GM19193 (cell line): ENCODE data around the gene ZC3H7B.

ENCODE experiments used
- POLR2A ChIP-seq: IDR thresholded peaks from 4 replicates; pipeline ENCODE4 v1.6.1; 2011; ENCODE audit not compliant: insufficient read depth, insufficient read length; ENCODE audit errors: extremely low read depth

Gene ZC3H7B

GRCh38 chr22:41334951-41335635 is 33.8 kb downstream of the ZC3H7B start:
- no peak for TF ChIP-seq POLR2A

- no peak for TF ChIP-seq POLR2A
Observed at GRCh38 chr22:41338614-41339212, 37.4 kb downstream of the ZC3H7B start.

DNA sequence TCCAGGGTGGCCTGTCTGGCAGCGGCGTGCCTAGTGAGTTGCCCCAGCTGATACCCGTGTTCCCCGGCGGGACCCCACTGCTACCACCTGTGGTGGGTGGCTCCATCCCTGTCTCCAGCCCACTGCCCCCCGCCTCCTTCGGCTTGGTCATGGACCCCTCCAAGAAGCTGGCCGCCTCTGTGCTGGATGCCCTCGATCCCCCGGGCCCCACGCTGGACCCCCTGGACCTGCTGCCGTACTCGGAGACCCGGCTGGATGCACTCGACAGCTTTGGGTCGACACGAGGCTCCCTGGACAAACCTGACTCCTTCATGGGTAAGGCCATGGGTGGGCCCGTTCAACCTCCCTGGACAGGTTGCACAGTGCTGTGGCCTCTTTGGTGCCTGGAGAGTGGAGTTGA is 38.5 kb downstream of the ZC3H7B start:
- no peak for TF ChIP-seq POLR2A

- TF ChIP-seq POLR2A, result no peak
Observed at GRCh38 chr22:41340357-41340756, 39.0 kb downstream of the ZC3H7B start.

DNA sequence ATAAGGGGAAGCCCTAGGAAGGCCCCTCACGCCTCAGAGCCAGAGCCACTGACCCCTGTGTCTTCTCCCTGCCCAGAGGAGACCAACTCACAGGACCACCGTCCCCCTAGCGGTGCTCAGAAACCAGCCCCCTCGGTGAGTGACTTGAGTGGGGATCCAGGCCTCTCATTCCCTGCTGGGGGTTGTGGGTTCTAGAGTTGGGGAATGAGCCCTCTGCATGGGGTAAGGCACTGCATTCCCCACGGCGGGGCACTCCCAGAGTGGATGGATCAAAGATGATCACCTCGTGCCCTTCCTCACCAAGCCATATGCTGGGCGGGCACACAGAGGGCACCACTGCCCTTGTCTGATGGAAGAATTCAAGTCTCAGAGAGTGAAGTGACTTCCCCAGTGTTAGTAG is 39.7 kb downstream of the ZC3H7B start:
- no peak for TF ChIP-seq POLR2A

DNA sequence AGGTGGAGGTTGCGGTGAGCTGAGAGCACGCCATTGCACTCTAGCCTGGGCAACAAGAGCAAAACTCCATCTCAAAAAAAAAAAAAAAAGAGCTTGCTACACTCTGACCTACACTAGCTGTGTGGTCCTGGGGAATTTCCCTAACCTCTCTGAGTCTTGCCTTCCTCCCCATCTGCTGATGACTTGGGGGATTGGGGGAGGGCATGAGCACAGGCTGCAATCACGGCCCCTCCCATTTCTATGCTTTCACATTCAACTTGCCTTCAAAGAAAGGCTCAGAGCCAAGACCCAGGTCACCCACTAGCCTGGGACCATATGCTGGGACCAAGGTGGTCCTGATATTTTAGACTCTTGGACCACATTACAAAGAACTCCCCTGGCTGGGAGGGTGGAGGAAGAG is 40.7 kb downstream of the ZC3H7B start:
- no peak for TF ChIP-seq POLR2A

DNA sequence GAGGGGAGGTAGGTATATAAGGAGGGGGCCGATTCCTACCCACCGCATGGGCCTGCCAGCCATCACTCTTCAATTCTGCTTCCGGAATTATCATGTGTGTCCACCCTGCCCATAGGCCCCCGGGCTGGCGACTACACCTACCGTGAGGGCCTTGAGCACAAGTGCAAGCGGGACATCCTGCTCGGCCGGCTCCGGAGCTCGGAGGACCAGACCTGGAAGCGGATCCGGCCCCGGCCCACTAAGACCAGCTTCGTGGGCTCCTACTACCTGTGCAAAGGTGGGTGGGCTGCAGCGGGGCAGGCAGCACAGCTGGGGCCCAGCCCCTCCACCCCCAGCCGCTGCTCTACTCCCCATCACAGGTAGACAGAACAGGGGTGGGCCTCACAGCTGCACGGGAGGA is 42.0 kb downstream of the ZC3H7B start:
- no peak for TF ChIP-seq POLR2A

DNA sequence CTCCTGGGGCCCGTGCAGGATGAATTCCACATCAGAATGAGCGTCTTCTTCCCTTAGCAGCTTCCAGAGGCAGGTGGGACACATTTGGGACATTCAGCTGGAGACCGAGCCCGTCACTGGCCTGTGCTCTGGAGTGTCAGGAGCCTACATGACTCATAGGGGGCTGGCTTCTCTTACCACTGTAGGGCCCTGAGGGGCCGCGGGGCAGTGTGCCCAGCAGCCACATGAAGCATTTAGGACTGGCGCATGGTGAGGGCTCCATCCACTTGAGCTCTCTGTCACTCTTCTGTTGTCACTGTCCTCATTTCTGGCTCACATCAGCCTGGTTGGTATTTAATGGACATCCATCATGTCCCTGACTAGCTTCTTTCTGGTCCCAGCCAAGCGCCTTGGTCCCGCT is 42.4 kb downstream of the ZC3H7B start:
- no peak for TF ChIP-seq POLR2A

DNA sequence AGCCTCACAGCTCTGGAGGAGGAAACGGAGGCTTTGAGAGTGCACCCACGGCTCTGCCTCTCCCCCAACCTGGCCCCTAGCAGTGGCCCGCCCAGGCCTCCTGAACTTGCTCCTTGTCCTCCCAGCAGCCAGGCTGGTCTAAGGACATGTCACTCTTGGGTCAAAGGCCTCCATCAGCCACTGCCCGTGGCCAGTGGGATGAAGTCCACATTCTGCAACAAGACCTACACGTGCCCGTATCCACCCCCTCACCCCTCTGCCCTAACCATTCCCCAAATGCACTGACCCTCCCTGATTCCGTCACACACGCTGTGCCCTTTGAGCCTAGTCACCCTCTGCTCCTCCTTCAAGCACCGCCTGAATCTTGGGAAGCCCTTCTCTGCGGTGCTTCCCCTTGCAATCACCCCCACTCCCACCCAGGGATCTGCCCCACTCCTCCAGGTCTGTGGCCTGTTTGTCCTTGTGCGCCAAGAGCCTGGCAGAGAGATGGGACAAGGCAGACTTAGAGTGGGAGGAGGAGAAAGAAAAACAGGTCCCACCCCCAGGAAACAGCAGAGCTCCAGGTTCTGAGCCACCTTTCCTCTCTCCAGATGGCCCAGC is 43.0 kb downstream of the ZC3H7B start:
- no peak for TF ChIP-seq POLR2A

GRCh38 chr22:41345807-41346335 is 44.5 kb downstream of the ZC3H7B start:
- TF ChIP-seq POLR2A, result no peak

GRCh38 chr22:41347066-41347859 is 45.9 kb downstream of the ZC3H7B start:
- no peak for TF ChIP-seq POLR2A

- TF ChIP-seq POLR2A, result no peak
Observed at GRCh38 chr22:41348964-41349484, 47.7 kb downstream of the ZC3H7B start.

DNA sequence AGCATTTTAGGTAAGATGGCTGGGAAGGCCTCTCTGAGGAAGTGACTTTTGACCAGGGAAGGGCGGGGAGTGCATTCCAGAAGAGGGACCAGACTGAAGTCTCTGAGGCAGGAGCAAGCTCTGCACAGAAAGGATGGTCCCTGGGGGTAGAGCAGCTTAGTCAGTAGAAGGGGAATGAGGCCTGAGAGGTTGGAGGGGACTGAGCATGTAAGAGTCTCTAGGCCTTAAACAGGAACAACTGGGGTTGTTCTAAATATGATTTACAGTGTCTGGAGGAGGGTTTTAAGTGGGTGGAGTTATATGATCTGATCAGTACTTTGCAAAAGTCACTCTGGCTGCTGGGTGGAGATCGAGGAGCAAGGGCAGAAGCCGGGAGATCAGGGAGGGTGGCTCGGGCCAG is 48.8 kb downstream of the ZC3H7B start:
- no peak for TF ChIP-seq POLR2A

GRCh38 chr22:41351011-41351410 is 49.7 kb downstream of the ZC3H7B start:
- TF ChIP-seq POLR2A, result no peak

GRCh38 chr22:41352058-41352457 is 50.7 kb downstream of the ZC3H7B start:
- TF ChIP-seq POLR2A, result no peak
